HG03196 (cell line): ENCODE data around the gene EFNB2.

Source experiments
- ATAC-seq: cut with Tn5 transposase; IDR thresholded peaks from one replicate; pipeline ENCODE4 v1.9.1; 2021; ENCODE audit not compliant: unreplicated experiment

The EFNB2 gene

GRCh38 chr13:106535552-106536243, at the start of gene EFNB2:
Gene EFNB2, minus strand, starts transcription at chr13:106535662. Its CDS starts 698 bp downstream, at chr13:106534964.
- peak; percentile 97 for ATAC-seq

GRCh38 chr13:106581225-106581624, 45.8 kb upstream of the EFNB2 start:
- no peak for ATAC-seq

GRCh38 chr13:106575896-106576295, 40.4 kb upstream of the EFNB2 start:
- no peak for ATAC-seq

- ATAC-seq: no peak
Measured at GRCh38 chr13:106573868-106574267, 38.4 kb upstream of the EFNB2 start.

- no peak for ATAC-seq
Measured at GRCh38 chr13:106573284-106573846, 37.9 kb upstream of the EFNB2 start.

- peak; percentile 39 for ATAC-seq
Measured at GRCh38 chr13:106570299-106570852, 34.9 kb upstream of the EFNB2 start.

- ATAC-seq: no peak
Measured at GRCh38 chr13:106569233-106570095, 34.0 kb upstream of the EFNB2 start.

- peak; percentile 24 for ATAC-seq
Measured at GRCh38 chr13:106568299-106569003, 33.0 kb upstream of the EFNB2 start.

GRCh38 chr13:106567474-106568298, 32.2 kb upstream of the EFNB2 start, which contains the start of gene ARGLU1:
Gene ARGLU1, minus strand, starts transcription at chr13:106568137. Its CDS starts 218 bp downstream, at chr13:106567919.
- peak; percentile 75 for ATAC-seq

GRCh38 chr13:106566641-106567473, 31.4 kb upstream of the EFNB2 start:
- ATAC-seq: peak; percentile 37

GRCh38 chr13:106565127-106565775, 29.8 kb upstream of the EFNB2 start:
- ATAC-seq: no peak

- no peak for ATAC-seq
Measured at GRCh38 chr13:106562301-106562700, 26.8 kb upstream of the EFNB2 start.

- peak; percentile 70 for ATAC-seq
Measured at GRCh38 chr13:106561551-106562170, 26.2 kb upstream of the EFNB2 start.

GRCh38 chr13:106560821-106561220, 25.4 kb upstream of the EFNB2 start:
- ATAC-seq: peak; percentile 32

GRCh38 chr13:106558527-106558926, 23.1 kb upstream of the EFNB2 start:
- ATAC-seq: no peak

- ATAC-seq: no peak
Measured at GRCh38 chr13:106555631-106556328, 20.3 kb upstream of the EFNB2 start.

- no peak for ATAC-seq
Measured at GRCh38 chr13:106551751-106552150, 16.3 kb upstream of the EFNB2 start.
